ENCODE measurements around the gene CXADR.
"Not testable (repeated sequence)": the region's sequence is repeated elsewhere in the genome, so short reads cannot be mapped to it uniquely, and the experiment has no call there.

Gene CXADR

DNA sequence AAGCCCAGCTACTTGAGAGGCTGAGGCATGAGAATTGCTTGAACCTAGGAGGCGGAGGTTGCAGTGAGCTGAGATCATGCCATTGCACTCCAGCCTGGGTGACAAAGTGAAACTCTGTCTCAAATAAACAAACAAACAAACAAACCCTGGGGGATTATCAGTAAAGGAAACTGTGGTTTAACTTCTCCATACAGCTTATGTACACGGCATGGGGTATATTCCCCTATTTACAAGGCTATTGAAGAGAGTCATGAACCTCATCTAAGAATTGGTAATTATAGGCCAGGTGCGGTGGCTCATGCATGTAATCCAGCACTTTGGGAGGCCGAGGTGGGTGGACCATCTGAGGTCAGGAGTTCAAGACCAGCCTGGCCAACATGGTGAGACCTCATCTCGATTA, 9.9 kb upstream of the CXADR start:
- DNase-seq (ENCODE audit: low spot score): not testable (repeated sequence)

DNA sequence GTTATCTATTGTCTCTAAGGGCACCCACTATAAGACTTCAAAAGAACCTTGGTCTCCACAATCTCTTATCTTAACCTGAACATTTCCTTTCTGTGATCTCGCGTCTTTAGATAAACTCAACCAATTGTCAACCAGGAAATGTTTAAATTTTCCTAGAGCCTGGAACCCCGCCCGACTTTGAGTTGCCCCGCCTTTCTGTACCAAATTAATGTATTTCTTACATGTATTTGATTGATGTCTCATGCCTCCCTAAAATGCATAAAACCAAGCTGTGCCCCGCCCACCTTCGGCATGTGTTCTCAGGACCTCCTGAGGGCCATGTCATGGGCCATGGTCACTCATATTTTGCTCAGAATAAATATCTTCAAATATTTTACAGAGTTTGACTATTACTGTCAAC, 5.9 kb upstream of the CXADR start:
- no peak for DNase-seq (ENCODE audit: low spot score)

DNA sequence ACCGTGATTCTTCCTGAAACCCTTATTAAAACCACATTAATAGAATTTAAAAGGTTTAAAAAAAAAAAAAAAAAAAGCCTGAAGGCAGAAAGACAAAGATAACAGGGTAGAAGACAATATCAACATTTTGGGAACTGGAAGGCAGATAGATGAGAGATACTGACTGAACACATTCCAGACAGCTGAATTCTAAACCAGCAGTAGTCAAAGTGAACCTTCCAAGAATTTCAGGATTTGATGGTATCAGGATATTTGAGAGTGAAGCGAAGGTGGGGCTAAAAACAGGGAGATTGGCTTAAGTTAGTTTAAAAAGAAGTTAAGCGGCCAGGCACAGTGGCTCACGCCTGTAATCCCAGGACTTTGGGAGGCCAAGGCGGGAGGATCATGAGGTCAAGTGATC, 5.3 kb upstream of the CXADR start:
- no peak for DNase-seq (ENCODE audit: low spot score)

DNA sequence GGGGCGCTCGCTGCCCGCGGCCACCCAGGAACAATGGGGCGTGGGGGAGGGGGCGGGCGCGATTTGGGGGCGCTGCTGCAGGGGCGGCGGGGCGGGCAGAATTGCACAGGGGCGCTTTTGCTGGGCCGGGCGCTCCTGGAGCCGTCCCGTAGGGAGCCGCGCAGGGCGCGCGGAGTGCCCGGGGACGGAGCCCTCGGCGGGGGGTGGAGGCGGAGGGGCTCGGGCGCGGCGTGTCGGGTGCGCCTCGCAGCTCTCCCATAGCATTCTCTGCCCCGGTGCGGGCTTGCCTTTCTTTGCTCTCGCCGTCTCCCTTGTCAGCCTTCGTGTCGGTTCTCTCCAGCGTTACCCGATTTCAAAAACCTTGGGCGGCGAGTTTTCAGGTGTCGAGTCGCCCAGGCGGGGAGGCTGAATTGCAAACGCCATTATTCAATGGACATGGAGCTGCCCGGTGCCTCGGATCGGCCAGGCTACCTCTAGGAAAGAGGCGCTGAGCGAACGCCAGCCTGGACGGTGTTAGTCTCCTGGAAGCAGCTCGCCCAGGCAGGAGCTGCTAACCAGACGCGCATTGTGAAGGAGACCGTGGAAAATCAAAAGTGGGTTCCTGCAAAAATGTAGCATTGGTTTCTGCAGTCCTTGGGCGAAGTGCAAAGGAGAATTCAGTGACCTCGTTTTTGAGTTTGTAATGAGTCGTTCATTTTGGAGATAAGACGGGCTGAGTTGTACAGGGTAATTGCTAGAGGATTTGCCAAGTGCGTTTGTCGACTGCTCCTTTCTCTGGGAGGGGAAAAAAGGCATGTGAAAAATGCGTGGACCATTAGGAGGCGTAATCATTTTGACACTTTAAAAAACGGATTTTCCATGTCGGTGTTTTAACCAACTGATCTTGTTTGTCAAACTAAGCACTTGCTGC, 626 bp downstream of the CXADR start:
- peak; percentile 76 for DNase-seq (ENCODE audit: low spot score)

DNA sequence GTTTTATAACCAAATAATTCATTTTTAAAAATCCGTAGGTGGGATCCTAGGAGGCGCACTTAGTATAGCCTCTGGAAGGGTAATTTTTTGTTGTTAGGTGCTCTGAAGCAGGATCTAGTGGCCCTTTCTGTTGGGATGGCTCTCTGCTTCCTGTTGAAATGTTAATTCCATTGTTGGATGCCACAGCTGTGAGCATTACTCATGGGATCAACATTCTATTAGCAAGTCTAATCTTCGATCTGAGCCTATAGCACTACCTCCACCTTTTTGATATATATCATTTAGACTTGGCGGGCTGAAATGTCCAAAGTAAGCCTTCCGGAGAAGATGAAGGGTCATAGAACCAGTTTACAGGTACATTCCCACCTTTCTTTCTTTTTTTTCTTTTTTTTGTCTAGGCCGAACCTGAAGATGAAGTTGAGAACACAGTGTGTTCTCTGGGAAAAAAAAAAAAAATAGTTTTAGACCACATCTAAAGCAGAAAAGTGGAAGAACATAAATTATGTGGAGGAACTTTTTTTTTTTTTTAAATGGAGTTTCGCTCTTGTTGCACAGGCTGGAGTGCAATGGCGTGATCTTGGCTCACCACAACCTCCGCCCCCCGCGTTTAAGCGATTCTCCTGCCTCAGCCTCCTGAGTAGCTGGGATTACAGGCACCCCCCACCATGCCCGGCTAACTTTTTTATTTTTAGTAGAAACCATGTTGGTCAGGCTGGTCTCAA, 1.4 kb downstream of the CXADR start:
- no peak for DNase-seq (ENCODE audit: low spot score)

DNA sequence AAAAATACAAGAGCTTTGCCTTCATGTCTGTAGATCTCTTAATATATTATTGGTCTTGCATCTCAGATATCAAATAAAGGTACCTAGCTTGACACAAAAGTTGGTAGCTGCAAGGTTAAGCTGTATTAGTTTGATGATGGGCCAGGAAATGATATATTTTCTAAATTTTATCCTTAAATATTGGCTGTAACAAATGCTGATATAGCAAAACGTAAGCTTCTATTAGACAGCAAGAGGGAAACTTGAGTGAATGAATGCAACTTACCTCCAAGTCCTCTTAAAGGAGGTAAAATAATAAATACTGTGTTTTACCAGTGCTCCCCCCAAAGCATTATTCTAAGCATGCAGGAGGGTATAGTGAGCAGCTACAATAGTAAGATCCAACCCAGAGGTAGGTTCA, 4.2 kb downstream of the CXADR start:
- not testable (repeated sequence) for DNase-seq (ENCODE audit: low spot score)

DNA sequence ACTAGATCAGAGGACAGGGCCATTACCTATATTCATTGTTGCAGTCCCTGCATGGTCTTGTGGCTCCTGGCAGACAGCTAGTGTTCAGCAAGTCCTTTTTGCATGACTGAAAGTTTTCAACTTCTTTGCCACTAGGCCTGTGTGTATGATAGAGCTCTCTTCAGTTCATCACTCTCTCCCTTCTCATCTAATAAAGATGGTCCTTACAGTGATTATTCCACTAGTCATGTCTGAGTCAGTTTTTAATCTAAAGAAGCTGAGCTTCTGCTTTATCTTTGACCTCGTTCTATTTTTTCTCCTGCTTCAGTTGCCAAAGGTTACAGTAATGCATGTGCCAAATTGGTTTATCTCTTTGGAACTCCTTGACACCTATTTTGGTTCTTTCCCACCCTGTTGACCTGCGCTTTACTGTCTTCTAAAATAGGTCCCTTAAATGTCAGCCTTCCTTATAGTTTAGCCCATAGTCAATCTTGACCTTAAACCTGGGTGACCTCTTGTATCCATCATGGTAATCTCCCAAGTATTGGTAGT, 6.4 kb downstream of the CXADR start:
- DNase-seq (ENCODE audit: low spot score): no peak

DNA sequence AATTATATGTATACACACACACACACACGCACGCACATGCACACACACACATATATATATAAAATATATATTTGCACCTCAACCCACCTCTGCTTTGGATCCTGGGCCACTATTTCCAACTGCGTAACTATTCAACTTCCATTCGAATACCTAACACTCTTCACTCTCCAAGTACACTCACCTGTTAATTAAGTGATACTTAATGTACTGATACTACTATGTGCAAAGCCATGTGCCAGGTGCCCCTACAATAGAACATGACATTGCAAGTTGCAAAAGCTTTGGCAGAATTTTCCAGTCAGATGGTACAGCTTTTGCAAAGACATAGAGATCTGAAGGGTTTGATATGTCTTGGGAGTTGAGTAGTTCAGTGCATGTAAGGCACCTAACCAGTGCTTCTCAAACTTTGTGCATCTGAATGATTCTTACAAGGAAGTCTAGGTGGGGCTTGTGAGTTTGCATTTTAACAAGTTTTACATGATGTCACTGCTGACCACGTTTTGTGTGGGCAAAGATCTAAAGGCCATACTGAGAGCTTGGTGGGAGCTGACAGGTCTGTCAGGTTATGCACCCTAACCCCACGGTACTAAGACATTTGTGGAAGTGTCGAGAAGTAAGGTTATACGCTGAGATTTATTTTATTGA, 7.2 kb downstream of the CXADR start:
- no peak for DNase-seq (ENCODE audit: low spot score)

DNA sequence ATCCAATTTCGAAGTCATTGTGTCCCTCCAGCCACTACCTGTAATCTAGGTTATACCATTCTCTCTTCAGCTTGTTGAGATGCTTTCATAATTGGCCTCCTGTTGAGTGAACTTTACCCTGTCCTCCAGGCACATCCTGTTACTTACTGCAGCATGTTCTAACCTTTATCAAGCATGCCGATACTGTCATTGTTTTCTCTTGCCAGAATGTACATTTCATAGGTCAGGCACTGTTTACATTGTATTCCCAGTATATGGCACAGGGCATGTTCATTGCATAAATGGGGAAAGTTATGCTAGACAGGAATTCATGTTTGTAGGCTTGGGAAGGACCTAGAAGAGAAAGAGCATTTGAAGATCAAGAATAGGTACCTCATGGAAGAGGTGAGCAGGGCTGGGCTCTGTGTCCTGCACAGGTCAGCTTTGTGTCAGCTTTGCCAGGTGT, 10.2 kb downstream of the CXADR start:
- no peak for DNase-seq (ENCODE audit: low spot score)

DNA sequence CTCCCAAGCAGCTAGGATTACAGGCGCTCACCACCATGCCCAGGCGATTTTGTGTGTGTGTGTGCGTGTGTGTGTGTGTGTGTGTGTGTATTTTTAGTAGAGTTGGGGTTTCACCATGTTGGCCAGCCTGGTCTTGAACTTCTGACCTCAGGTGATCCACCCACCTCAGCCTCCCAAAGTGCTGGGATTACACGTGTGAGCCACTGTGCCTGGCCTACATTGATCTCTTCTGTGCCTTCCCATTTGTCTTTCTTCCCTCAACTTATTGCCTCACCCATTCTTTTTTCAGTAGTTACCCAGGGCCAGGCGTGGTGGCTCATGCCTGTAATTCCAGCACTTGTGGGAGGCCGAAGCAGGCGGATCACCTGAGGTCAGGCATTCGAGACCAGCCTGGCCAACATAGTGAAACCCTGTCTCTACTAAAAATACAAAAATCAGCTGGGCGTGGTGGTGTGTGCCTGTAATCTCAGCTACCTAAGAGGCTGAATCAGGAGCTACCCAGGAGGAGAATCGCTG, 11.2 kb downstream of the CXADR start:
- DNase-seq (ENCODE audit: low spot score): not testable (repeated sequence)

DNA sequence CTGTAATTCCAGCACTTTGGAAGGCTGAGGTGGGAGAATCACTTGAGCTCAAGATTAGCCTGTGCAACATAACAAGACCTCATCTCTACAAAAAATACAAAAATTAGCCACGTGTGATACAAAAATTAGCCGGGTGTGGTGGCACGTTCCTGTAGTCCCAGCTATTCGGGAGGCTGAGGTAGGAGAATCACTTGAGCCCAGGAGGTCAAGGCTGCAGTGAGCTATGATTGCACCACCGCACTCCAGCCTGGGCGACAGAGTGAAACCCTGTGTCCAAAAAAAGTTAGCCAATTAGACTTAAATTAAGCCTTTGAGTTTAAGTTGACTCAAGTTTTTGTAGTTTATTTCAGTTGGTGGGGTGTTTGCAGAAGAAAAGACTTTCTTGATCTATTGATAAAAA, 11.8 kb downstream of the CXADR start:
- DNase-seq (ENCODE audit: low spot score): no peak

DNA sequence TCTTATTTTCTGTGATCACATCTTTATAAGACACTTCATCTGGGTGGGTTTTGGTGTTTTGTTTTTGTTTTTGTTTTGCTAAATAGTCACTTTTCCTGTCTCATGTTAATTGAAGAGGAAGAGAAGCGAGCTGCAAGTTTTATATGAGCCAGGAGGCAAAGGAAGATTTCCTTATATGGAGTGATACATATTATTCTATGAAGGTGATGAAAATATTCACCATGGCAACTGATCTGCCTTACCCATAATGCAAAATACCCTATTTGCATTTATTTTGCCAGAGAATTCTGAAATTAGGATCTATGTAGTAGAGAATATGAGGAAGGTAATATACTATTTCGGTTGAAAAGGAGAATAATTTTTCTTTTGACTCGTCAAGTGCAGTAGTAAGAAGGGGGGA, 13.9 kb downstream of the CXADR start:
- DNase-seq (ENCODE audit: low spot score): no peak

DNA sequence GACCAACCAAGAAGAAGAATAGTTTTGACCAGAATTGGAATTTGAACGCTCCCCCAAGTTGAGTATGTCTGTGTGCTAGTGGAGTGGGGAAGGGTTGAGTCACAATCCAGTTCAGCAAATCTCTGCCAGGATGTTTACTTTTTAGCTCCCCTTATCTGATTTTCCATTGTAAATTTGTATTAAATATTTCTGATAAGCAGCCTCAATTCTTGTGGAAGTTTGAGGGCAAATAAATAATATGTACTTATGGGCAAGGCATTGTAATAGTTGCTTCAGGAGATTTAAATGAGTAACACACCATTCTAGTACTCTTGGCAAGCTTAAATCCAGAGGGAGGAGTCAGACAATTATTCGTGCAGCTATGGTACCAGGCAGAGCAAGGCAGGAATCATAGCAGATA, 14.4 kb downstream of the CXADR start:
- no peak for DNase-seq (ENCODE audit: low spot score)

DNA sequence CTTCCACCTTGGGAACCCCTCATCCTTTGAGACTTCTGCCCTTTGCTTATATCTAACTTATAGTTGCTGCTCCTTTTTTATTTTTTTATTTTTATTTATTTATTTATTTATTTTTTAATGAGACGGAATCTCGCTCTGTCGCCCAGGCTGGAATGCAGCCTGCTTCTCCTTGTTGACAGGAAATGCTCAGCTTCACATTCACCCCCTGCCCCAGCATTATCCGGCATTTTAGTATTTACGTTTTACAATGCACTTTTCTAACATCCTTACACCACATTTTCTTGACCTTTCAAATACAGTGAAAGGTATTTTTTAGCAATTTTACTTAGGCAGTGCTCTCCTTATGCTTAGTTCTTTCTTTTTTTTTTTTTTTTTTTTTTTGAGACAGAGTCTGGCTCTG, 14.9 kb downstream of the CXADR start:
- DNase-seq (ENCODE audit: low spot score): no peak

DNA sequence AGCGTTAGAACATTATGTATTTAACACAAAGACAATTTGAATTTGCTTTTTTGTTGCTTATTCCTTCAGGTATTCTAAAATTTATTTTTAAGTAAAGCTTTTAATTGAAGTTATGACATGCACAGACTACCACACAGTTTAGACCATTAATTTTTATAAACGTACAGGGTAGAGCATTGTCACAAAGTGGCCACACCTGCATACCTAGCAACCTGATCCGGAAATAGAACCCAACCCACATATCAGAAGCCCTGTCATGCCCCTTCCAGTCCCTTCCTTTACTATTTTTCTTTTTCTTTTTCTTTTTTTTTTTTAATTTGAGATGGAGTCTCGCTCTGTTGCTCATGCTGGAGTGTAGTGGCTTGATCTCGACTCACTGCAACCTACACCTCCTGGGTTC, 16.8 kb downstream of the CXADR start:
- DNase-seq (ENCODE audit: low spot score): no peak

DNA sequence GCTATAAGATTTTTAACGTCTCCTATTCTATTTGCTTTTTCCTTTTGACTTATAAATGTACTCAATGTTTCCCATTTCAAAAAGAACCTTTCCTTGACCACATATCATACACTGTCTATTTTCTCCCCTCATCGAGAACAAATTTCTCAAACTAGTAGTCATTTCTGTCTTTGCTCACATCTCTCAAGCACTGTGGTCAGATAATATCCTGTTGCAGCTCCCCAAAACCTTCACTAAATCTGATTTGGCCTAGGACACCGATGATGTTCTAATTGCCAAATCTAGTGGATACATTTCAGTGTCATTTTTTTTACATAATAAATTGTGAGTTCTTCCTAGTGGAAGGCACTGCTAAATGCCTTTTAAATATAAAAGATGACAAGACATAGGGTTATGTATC, 19.4 kb downstream of the CXADR start:
- no peak for DNase-seq (ENCODE audit: low spot score)

DNA sequence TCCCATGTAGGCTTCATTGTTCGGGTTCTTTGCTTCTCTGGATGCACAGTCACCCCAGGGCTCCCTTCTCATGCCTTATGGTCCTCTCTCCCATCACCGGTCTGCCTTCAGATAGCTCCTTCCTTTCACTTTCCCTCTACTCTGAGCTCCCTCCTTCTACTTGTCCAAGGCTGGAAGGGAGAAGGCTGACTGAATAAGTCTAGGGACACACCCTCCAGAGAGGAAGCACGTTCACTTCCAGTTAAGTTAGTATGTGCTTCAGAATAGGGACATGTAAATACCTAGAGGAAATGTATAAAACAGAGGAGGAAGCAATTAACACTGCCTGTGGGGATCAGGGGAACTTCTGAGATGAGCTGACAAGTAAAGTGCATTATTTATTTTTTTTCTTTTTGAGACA, 23.5 kb downstream of the CXADR start:
- no peak for DNase-seq (ENCODE audit: low spot score)

DNA sequence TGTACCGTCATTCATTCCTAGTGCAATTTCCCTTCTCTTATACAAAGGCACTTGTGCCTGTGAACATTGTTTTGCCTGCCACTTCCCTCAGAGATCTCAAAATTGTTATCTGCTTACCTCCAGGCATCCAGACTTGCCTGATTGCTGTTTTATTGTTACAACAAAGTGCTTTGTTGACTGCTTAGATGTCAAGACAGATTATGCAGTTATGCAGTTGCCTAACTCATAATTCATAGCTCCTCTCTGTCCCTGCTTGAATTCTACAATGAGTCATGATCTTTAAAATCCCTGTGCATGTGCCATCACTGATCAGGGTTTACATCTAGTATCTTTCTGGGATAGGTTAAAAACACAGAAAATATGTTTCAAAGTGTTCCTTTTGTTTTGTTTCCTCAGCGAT, 24.5 kb downstream of the CXADR start:
- DNase-seq (ENCODE audit: low spot score): no peak

DNA sequence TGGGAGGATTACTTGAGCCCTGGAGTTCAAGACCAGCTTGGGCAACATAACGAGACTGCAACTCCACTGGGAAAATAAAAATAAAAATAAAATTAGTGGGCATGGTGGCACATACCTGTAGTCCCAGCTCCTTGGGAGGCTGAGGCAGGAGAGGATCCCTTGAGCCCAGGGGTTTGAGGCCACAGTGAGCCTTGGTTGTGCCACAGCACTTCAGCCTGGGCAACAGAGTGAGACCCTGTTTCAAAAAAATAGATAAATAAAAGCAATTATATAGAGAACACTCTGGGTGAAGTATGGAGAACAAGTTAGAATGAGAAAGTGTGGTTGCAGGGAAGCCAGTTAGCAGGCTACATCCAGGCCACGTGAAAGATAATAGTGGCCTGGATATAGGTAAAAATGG, 25.7 kb downstream of the CXADR start:
- no peak for DNase-seq (ENCODE audit: low spot score)

DNA sequence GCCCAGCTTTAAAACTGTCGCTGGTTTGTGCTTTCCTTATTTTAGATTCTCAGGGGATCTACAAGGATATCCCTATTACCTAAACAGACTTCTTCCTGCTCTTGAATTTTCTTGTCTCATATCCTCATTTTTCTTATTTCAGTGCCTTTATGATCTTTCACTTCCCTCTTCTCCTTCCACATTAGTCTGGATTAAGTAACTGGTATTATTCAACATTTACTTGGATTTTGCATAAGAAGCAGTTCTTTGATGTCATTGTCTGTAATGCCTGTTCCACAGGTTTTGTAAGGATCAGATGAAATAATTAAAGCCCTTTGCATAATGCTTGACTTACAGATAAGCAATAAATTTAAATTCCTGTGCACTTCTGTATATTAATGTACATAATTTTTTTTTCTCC, 26.5 kb downstream of the CXADR start:
- DNase-seq (ENCODE audit: low spot score): no peak

DNA sequence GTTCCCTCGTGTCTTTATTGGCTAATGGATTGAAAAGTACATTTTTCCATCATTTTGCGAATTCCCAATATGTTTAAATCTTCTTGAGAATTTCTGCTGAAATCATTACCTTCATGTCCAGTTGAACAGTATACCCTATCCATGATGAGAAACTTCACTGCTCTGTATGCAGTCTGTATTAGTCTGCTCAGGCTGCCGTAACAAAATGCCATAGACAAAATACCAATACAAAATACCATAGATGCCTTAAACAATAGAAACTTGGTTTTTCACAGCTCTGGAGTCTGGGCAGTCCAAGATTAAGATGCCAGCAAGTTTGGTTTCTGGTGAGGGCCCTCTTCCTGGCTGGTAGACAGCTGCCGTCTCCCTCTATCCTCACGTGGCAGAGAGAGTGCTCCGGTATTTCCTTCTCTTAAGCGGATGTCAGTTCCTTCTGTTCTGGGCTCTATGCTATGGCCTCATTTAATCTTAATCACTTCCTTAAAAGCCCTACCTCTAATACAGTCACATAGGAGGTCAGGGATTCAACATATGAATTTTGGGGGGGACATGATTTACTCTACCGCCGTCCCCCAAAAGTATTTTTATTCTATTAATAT, 27.0 kb downstream of the CXADR start:
- no peak for DNase-seq (ENCODE audit: low spot score)

DNA sequence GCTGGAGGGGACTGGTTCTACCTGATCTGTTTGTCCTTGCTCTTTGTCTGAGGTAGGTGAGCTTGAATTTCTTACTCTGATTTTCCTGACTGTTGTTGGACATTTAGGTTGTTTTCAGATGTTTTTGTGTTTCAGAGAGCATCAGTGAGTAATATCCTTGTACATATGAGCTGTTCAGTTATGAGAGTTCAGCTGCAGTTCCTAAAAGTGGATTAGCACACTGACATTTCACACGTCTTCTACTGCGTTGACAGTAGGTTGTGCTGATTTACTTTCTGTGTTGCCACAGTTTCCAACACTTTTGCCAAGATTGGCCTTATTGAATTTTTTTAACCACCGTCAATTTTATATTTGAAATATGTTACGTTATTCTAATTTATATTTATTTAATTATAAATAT, 27.7 kb downstream of the CXADR start:
- DNase-seq (ENCODE audit: low spot score): no peak

Data from putamen (tissue), 1 donor.